Epithelial cell of prostate (primary cell): Measurements from ENCODE around the gene HOMER3.

Experiments used
- DNase-seq: peaks from one replicate; pipeline ENCODE4 v3.0.0-alpha.2; 2011; ENCODE audit warnings: low read depth, low spot score
- H3K27ac ChIP-seq: fragments of 450-650 bp; 2 replicates; pipeline ENCODE4 v1.5.1; 2017; ENCODE audit warnings: mild to moderate bottlenecking

Gene HOMER3

GRCh38 chr19:18889949-18890745 lies 50.9 kb downstream of the HOMER3 start:
- no peak for DNase-seq
- no peak overlapping the region for H3K27ac ChIP-seq

GRCh38 chr19:18886972-18887371 lies 54.0 kb downstream of the HOMER3 start:
- no peak for DNase-seq
- no peak overlapping the region for H3K27ac ChIP-seq

GRCh38 chr19:18883526-18884304 lies 57.3 kb downstream of the HOMER3 start:
- no peak for DNase-seq
- no peak overlapping the region for H3K27ac ChIP-seq

DNA sequence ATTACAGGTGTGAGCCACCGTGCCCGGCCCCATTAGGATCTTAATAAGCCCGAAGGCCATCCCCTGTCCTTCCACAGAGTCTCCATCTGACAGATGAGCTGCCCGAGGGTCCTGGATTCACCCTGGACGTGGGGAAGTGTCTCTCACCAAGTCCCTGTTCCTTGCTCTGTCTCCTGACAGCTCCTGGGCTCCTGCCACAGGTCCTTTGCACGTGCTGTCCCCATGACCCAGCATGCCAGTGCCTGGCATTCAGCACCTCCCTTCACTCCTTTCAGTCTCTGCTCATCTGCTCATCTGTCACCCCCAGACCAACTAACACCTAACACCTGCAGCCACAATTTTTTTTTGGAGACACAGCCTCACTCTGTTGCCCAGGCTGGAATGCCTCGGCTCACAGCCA lies 59.5 kb downstream of the HOMER3 start:
- no peak for DNase-seq
- H3K27ac ChIP-seq: no peak overlapping the region

- DNase-seq: no peak
- H3K27ac ChIP-seq: no peak overlapping the region
Measured at GRCh38 chr19:18879579-18880373, 61.2 kb downstream of the HOMER3 start.
